Neural progenitor cell (in vitro differentiated cells): Measurements from ENCODE around the gene TMEM45A.

ENCODE experiments used
- CTCF ChIP-seq: fragments of 200-600 bp; sonication (generic); IDR thresholded peaks from 2 replicates; pipeline ENCODE4 v1.5.1; 2017; ENCODE audit warnings: antibody characterized with exemption, mild to moderate bottlenecking
- EZH2 ChIP-seq: fragments of 200-600 bp; sonication (generic); IDR thresholded peaks from 2 replicates; pipeline ENCODE4 v1.6.1; 2017; ENCODE audit warnings: antibody characterized with exemption, mild to moderate bottlenecking, moderate library complexity

GRCh38 chr3:100458814-100459213, 33.6 kb upstream of the TMEM45A start:
- no peak for TF ChIP-seq EZH2
- TF ChIP-seq CTCF, result no peak
